ENCODE data around the gene BAX.

DNA sequence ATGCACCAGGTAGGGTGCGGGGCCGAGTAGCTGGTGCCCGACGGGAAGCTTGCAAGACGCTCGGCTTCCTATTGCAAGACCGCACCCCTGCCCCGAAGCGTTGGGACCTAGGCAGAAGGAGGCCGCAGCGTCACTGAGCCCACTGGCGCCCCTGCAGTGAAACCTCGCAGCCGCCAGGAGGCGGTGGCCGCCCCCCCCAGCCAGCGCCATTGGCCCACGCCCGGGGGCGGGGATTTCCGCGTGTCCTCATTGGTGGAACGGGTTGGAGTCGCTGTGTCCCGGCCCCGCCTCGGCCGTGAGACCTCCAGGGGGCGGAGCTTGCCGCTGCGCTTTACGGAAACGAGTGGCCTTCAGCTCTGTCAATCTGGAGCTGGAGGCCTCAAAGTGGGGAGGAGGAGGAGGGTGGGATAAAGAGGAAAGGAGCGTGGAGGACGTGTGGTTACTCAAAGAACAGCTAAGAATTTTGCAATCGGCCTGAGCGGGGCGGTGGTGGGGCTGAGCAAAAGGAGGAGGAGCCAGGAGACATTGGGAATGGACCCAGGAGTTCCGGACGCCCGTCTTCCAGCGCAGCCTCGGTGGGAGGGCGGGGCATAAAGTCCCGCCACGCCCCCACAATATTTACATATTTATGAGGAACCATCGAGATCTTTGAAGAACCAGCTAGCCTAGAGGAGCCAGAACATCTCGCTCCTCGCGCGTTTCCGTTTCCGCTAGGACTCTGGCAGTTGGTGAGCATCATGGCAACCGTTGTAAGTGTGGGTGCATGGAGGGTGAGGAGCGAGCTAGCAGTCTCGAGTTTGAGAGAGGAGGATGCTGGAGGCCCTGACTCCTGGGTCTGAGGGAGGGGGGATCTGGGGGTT, 38.7 kb downstream of the BAX start, which contains the start of the genes GYS1 and RUVBL2:
- TF ChIP-seq, protein P1, sequence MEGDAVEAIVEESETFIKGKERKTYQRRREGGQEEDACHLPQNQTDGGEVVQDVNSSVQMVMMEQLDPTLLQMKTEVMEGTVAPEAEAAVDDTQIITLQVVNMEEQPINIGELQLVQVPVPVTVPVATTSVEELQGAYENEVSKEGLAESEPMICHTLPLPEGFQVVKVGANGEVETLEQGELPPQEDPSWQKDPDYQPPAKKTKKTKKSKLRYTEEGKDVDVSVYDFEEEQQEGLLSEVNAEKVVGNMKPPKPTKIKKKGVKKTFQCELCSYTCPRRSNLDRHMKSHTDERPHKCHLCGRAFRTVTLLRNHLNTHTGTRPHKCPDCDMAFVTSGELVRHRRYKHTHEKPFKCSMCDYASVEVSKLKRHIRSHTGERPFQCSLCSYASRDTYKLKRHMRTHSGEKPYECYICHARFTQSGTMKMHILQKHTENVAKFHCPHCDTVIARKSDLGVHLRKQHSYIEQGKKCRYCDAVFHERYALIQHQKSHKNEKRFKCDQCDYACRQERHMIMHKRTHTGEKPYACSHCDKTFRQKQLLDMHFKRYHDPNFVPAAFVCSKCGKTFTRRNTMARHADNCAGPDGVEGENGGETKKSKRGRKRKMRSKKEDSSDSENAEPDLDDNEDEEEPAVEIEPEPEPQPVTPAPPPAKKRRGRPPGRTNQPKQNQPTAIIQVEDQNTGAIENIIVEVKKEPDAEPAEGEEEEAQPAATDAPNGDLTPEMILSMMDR (conservative IDR thresholded peaks at IDR 0.05) = peak; percentile 88
- TF ChIP-seq ZFX (IDR thresholded peaks at IDR 0.05) = peak; percentile 16; the same call in 1 of the 2 replicates

All from C4-2B (cell line).